H9 (cell line): ENCODE results near the gene NEK6. TPM values are rescaled to one million over a fixed set of nuclear protein-coding genes. Genes with fewer than 3 reads are reported as not detected.

Experiments used
- DNase-seq: peaks from one replicate; pipeline ENCODE4 v3.0.0-alpha.2; 2017
- H2AFZ ChIP-seq: one replicate; pipeline ENCODE4 v1.6.1; 2013; ENCODE audit warnings: mild to moderate bottlenecking, low read length, control low read depth, moderate library complexity
- H2AK5ac ChIP-seq: 2 replicates; pipeline ENCODE4 v1.6.1; 2013; ENCODE audit warnings: low read length, control low read depth, mixed read lengths; ENCODE audit not compliant: insufficient read length
- H2BK120ac ChIP-seq: one replicate; pipeline ENCODE4 v1.6.1; 2013; ENCODE audit warnings: low read depth, mild to moderate bottlenecking, low read length, control low read depth, inconsistent platforms; ENCODE audit not compliant: poor library complexity, severe bottlenecking
- H2BK12ac ChIP-seq: 2 replicates; pipeline ENCODE4 v1.6.1; 2013; ENCODE audit warnings: low read length, control low read depth, mixed read lengths, low read depth; ENCODE audit not compliant: insufficient read length
- H2BK15ac ChIP-seq: 2 replicates; pipeline ENCODE4 v1.6.1; 2013; ENCODE audit warnings: low read depth, low read length, control low read depth
- H2BK20ac ChIP-seq: one replicate; pipeline ENCODE4 v1.6.1; 2013; ENCODE audit warnings: low read depth, mild to moderate bottlenecking, low read length, control low read depth, inconsistent platforms; ENCODE audit not compliant: poor library complexity, severe bottlenecking
- H2BK5ac ChIP-seq: 2 replicates; pipeline ENCODE4 v1.6.1; 2013; ENCODE audit warnings: low read length, control low read depth, mixed read lengths; ENCODE audit not compliant: insufficient read length
- H3K14ac ChIP-seq: 2 replicates; pipeline ENCODE4 v1.6.1; 2013; ENCODE audit warnings: low read length, control low read depth; ENCODE audit not compliant: insufficient read depth
- H3K18ac ChIP-seq: 2 replicates; pipeline ENCODE4 v1.6.1; 2013; ENCODE audit warnings: low read depth, mild to moderate bottlenecking, mixed read lengths, low read length, control low read depth; ENCODE audit not compliant: insufficient read length
- H3K23ac ChIP-seq: 2 replicates; pipeline ENCODE4 v1.6.1; 2013; ENCODE audit warnings: low read length, control low read depth, mixed read lengths, low read depth; ENCODE audit not compliant: insufficient read length
- H3K23me2 ChIP-seq: 2 replicates; pipeline ENCODE4 v1.6.1; 2013; ENCODE audit warnings: low read depth, mild to moderate bottlenecking, mixed read lengths, low read length, control low read depth; ENCODE audit not compliant: insufficient read length, poor library complexity, severe bottlenecking
- H3K27ac ChIP-seq: 2 replicates; pipeline ENCODE4 v1.5.1; 2013; ENCODE audit warnings: low read length, control low read depth, mixed read lengths, low read depth; ENCODE audit not compliant: insufficient read length
- H3K27me3 ChIP-seq: 2 replicates; pipeline ENCODE4 v1.6.1; 2013; ENCODE audit warnings: low read length, control low read depth, inconsistent platforms; ENCODE audit not compliant: insufficient read depth
- H3K4ac ChIP-seq: 2 replicates; pipeline ENCODE4 v1.6.1; 2013; ENCODE audit warnings: low read depth, mild to moderate bottlenecking, control low read depth, inconsistent platforms, low read length, moderate library complexity
- H3K4me1 ChIP-seq: 2 replicates; pipeline ENCODE4 v1.6.1; 2013; ENCODE audit warnings: low read length, control low read depth, inconsistent platforms; ENCODE audit not compliant: insufficient read depth
- H3K4me2 ChIP-seq: 2 replicates; pipeline ENCODE4 v1.6.1; 2013; ENCODE audit warnings: low read length, control low read depth, mixed read lengths; ENCODE audit not compliant: insufficient read length, insufficient read depth
- H3K56ac ChIP-seq: 2 replicates; pipeline ENCODE4 v1.6.1; 2013; ENCODE audit warnings: low read depth, mild to moderate bottlenecking, mixed read lengths, low read length, control low read depth; ENCODE audit not compliant: insufficient read length
- H3K79me1 ChIP-seq: 2 replicates; pipeline ENCODE4 v1.6.1; 2013; ENCODE audit warnings: low read depth, mild to moderate bottlenecking, moderate library complexity, low read length, control low read depth, inconsistent platforms; ENCODE audit not compliant: insufficient read depth, poor library complexity, severe bottlenecking
- H3K79me2 ChIP-seq: 2 replicates; pipeline ENCODE4 v1.6.1; 2013; ENCODE audit warnings: low read length, control low read depth, inconsistent platforms; ENCODE audit not compliant: insufficient read depth
- H3K9ac ChIP-seq: 2 replicates; pipeline ENCODE4 v1.6.1; 2013; ENCODE audit warnings: low read length, control low read depth, mixed read lengths; ENCODE audit not compliant: insufficient read length; ENCODE audit errors: extremely low read depth
- H3K9me3 ChIP-seq: one replicate; pipeline ENCODE4 v1.6.1; 2013; ENCODE audit warnings: low read depth, low read length, inconsistent platforms; ENCODE audit not compliant: control insufficient read depth
- H3T11ph ChIP-seq: one replicate; pipeline ENCODE4 v1.6.1; 2013; ENCODE audit warnings: mild to moderate bottlenecking, low read length, control low read depth, inconsistent platforms
- H4K20me1 ChIP-seq: one replicate; pipeline ENCODE4 v1.6.1; 2013; ENCODE audit not compliant: control insufficient read depth, insufficient read length, insufficient read depth
- H4K5ac ChIP-seq: 2 replicates; pipeline ENCODE4 v1.6.1; 2013; ENCODE audit warnings: low read depth, mild to moderate bottlenecking, mixed read lengths, low read length, control low read depth; ENCODE audit not compliant: insufficient read length
- H4K8ac ChIP-seq: replicated peaks from 2 replicates; pipeline ENCODE4 v1.6.1; 2013; ENCODE audit warnings: low read length, control low read depth, mixed read lengths, low read depth; ENCODE audit not compliant: insufficient read length
- H4K91ac ChIP-seq: 2 replicates; pipeline ENCODE4 v1.6.1; 2013; ENCODE audit warnings: low read depth, mild to moderate bottlenecking, moderate library complexity, mixed read lengths, low read length, control low read depth; ENCODE audit not compliant: insufficient read length
- H3K27ac Mint-ChIP-seq, 3 experiments: 2 replicates in 2 of 3; 3 replicates in 1 of 3; pipeline ENCODE4 v1.8.0; 2020 to 2021; ENCODE audit warnings: mixed read lengths in 3 of 3, mild to moderate bottlenecking in 1 of 3, moderate library complexity in 1 of 3
- H3K27me3 Mint-ChIP-seq: 2 replicates; pipeline ENCODE4 v1.8.0; 2021; ENCODE audit warnings: low read depth, mild to moderate bottlenecking, moderate library complexity, mixed read lengths
- H3K36me3 Mint-ChIP-seq, 3 experiments: 2 replicates in 2 of 3; 3 replicates in 1 of 3; pipeline ENCODE4 v1.8.0; 2020 to 2021; ENCODE audit warnings: low read depth in 3 of 3, mixed read lengths in 3 of 3; ENCODE audit not compliant: insufficient read depth in 1 of 3
- H3K4me1 Mint-ChIP-seq, 2 experiments: 2 replicates each; pipeline ENCODE4 v1.8.0; 2020; ENCODE audit warnings: mixed read lengths in 2 of 2
- H3K4me3 Mint-ChIP-seq, 2 experiments: 2 replicates in 1 of 2; 3 replicates in 1 of 2; pipeline ENCODE4 v1.8.0; 2020 to 2021; ENCODE audit warnings: mild to moderate bottlenecking in 2 of 2, mixed read lengths in 2 of 2, moderate library complexity in 1 of 2
- H3K9me3 Mint-ChIP-seq, 2 experiments: 2 replicates in 1 of 2; 3 replicates in 1 of 2; pipeline ENCODE4 v1.8.0; 2020; ENCODE audit warnings: mild to moderate bottlenecking in 2 of 2, mixed read lengths in 2 of 2, moderate library complexity in 1 of 2
- CTCF ChIP-seq: fragments of 200-600 bp; sonication (generic); conservative IDR thresholded peaks from 3 replicates; pipeline ENCODE4 v1.8.0; 2021; ENCODE audit warnings: antibody characterized with exemption, mild to moderate bottlenecking
- WGBS: extraction: QIAGEN DNeasy Blood & Tissue Kit; methylation state at CpG from one replicate; pipeline ENCODE4 v1.1.7; 2013; ENCODE audit warnings: missing lambda C conversion rate, low lambda C conversion rate, mixed read lengths; ENCODE audit not compliant: insufficient read length; ENCODE audit errors: extremely low coverage; 5-methylcytosine and 5-hydroxymethylcytosine counted together
- total RNA-seq: library from RNA; stranded (reverse); gene quantifications from 2 replicates; pipeline ENCODE4 v1.2.1, GENCODE V29; 2021

NEK6 gene
- total RNA-seq, 1 experiment from 2014 or later = 14.3 TPM

GRCh38 chr9:124312290-124313265, 54.8 kb downstream of the NEK6 start:
- H4K5ac ChIP-seq = no peak overlapping the region
- H3K14ac ChIP-seq = no peak overlapping the region
- no peak overlapping the region for H2BK20ac ChIP-seq
- no CpG with 5 or more reads among the region's 27 CpGs for WGBS
- no peak overlapping the region for H4K91ac ChIP-seq
- H3K27ac Mint-ChIP-seq = 0 out of 7 replicates have a peak overlapping the region, but pooled peaks of 1 of the 3 experiments have one; percentile 55
- H2BK5ac ChIP-seq = no peak overlapping the region
- H3K18ac ChIP-seq = no peak overlapping the region
- H2BK12ac ChIP-seq = no peak overlapping the region
- no peak overlapping the region for H2BK15ac ChIP-seq
- H3K27me3 ChIP-seq = no peaks in the 10 kb centered on the region
- no peak overlapping the region for H2AK5ac ChIP-seq
- no peaks in the 10 kb centered on the region for H3K4me1 ChIP-seq
- H3K4me3 Mint-ChIP-seq = no peak overlapping the region
- H3K27me3 Mint-ChIP-seq = no peaks in the 10 kb centered on the region
- peaks cover 2% of the 10 kb centered on the region for H4K20me1 ChIP-seq
- no peak overlapping the region for H4K8ac ChIP-seq
- H2BK120ac ChIP-seq = no peak overlapping the region
- no peaks in the 10 kb centered on the region for H3K9me3 Mint-ChIP-seq
- no peak overlapping the region for H3K9ac ChIP-seq
- H3K23ac ChIP-seq = no peak overlapping the region
- no peak overlapping the region for H2AFZ ChIP-seq
- no peaks in the 10 kb centered on the region for H3K79me2 ChIP-seq
- no peak overlapping the region for H3T11ph ChIP-seq
- peak; percentile 62 for TF ChIP-seq CTCF
- H3K9me3 ChIP-seq = no peaks in the 10 kb centered on the region
- H3K36me3 Mint-ChIP-seq = peaks cover 0 to 2% (median 0%) of the 10 kb centered on the region in 3 experiments; a peak in 2 of 7 replicates
- H3K23me2 ChIP-seq = no peaks in the 10 kb centered on the region
- no peak overlapping the region for H3K27ac ChIP-seq
- H3K4me1 Mint-ChIP-seq = peaks cover 0 to 4% of the 10 kb centered on the region in 2 experiments; a peak in 1 of 4 replicates
- no peak overlapping the region for H3K4ac ChIP-seq
- H3K4me2 ChIP-seq = no peak overlapping the region
- no peaks in the 10 kb centered on the region for H3K79me1 ChIP-seq
- H3K56ac ChIP-seq = no peak overlapping the region
- DNase-seq = no peak
